Measurements from ENCODE around the gene ACTN3.
A peak's percentile ranks its signal among the peaks of the same experiment; 100 is the strongest.
"Not testable (repeated sequence)": the region's sequence is repeated elsewhere in the genome, so short reads cannot be mapped to it uniquely, and the experiment has no call there.

ACTN3 gene

GRCh38 chr11:66564538-66564937 is 17.8 kb downstream of the ACTN3 start:
- Mint-ChIP-seq H3K27ac (no peak overlapping the region), H3K36me3 (ENCODE audit: low read depth) (no peaks in the 10 kb centered on the region), H3K9me3 (no peaks in the 10 kb centered on the region), H3K4me1 (ENCODE audit: low read depth) (peaks cover 13% of the 10 kb centered on the region), H3K27me3 (peaks cover 41% of the 10 kb centered on the region), H3K4me3 (no peak overlapping the region)
- intact Hi-C loops (cut with micrococcal nuclease), result no loop called here

GRCh38 chr11:66564984-66565383 is 18.3 kb downstream of the ACTN3 start:
- no peak overlapping the region for H3K27ac Mint-ChIP-seq
- peaks cover 11% of the 10 kb centered on the region for H3K4me1 Mint-ChIP-seq (ENCODE audit: low read depth)
- peaks cover 38% of the 10 kb centered on the region for H3K27me3 Mint-ChIP-seq
- H3K9me3 Mint-ChIP-seq, result no peaks in the 10 kb centered on the region
- no peak overlapping the region for H3K4me3 Mint-ChIP-seq
- intact Hi-C loops (cut with micrococcal nuclease), result no loop called here
- no peaks in the 10 kb centered on the region for H3K36me3 Mint-ChIP-seq (ENCODE audit: low read depth)

GRCh38 chr11:66566221-66566620 is 19.5 kb downstream of the ACTN3 start:
- Mint-ChIP-seq H3K27ac (no peak overlapping the region), H3K27me3 (peaks cover 30% of the 10 kb centered on the region), H3K4me1 (ENCODE audit: low read depth) (peaks cover 11% of the 10 kb centered on the region), H3K9me3 (no peaks in the 10 kb centered on the region), H3K4me3 (no peak overlapping the region), H3K36me3 (ENCODE audit: low read depth) (no peaks in the 10 kb centered on the region)
- intact Hi-C loops (cut with micrococcal nuclease), result no loop called here

DNA sequence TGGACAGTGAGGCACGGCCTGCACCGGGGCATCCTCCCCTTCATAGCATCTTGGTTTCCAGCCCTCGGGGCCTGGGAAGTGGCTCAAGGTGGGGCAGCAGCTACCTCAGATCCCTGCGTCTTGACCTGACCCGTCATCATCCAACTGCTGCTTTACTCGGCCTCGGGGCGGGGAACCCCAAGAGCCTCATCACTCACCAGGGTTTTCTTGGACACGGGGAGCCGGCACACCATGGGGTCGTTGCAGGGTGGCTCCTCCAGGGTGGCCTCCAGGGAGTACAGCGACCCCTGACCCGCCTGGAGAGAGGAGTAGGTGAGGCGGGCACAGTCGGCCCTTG is 21.1 kb downstream of the ACTN3 start:
- no peak overlapping the region for H3K27ac Mint-ChIP-seq
- H3K36me3 Mint-ChIP-seq (ENCODE audit: low read depth), result no peaks in the 10 kb centered on the region
- no peaks in the 10 kb centered on the region for H3K9me3 Mint-ChIP-seq
- peak overlapping the region; percentile 72 for H3K4me3 Mint-ChIP-seq
- peaks cover 29% of the 10 kb centered on the region for H3K27me3 Mint-ChIP-seq
- peaks cover 11% of the 10 kb centered on the region for H3K4me1 Mint-ChIP-seq (ENCODE audit: low read depth)
- intact Hi-C loops (cut with micrococcal nuclease), result no loop called here

DNA sequence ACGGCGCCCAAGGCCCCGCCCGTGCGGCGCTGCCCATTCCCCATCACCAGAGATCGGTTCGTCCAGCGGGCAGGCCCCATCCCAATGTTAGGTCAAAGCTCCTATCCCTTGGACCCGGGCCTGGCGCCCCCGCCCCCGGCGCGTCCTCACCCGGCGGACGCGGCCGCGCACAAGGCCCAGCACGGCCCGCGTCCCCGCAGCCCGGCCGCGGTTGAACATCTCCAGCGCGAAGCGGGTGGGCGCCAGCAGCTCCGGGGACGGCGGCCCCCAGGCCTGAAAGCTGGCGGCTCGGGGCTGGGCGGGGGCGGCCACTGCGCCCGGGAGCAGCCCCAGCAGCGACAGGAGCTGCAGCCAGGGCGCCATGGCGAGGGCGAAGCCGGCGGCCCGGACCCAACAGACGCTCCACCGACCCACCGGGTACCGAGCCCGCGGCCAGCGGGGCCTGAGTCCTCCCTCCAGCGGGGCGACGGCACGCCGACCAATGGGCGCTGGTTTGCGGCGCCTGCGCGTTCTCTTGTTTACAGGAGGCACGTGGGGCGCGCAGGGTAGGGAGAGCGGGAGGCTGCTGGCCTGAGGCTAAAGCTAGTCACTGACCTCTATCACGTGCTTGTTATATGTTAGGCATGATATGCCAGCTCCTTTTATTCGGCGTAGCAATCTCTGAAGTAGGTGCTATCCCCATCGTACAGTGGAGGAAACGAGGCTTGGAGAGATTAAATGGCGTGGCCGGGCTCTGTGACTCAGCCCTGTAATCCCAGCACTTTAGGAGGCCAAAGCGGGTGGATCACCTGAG is 21.6 kb downstream of the ACTN3 start, which contains the start of gene CTSF:
Gene CTSF (minus strand): TSS at position 483 of the 793 bp plus-strand sequence. CDS start 120 bp downstream, at position 363.
- Mint-ChIP-seq H3K9me3 (no peaks in the 10 kb centered on the region), H3K4me1 (ENCODE audit: low read depth) (peaks cover 11% of the 10 kb centered on the region), H3K4me3 (peak within 1 kb of the TSS; percentile 72), H3K36me3 (ENCODE audit: low read depth) (no peaks in the 10 kb centered on the region), H3K27me3 (peaks cover 31% of the 10 kb centered on the region), H3K27ac (no peak within 1 kb of the TSS)
- intact Hi-C loops (cut with micrococcal nuclease), result no loop called here

DNA sequence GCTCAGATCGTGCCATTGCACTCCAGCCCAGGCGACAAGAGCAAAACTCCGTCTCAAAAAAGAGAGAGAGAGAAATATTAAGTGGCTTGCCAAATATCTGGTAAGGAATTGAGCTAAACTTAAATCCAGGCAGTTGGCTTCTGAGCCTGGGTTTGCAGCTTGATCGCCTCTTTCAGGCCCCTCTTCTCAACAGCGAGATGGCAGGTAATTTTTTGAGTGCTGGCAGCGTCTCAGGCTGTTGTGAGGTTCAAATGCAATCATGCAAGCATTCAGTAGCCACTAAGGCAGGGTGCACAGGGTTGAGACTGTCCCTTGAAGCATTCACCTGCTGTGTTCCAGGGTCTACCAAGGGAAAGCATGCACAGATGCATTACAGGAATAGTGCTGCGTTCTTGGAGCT is 22.4 kb downstream of the ACTN3 start:
- intact Hi-C loops (cut with micrococcal nuclease), result no loop called here
- H3K4me1 Mint-ChIP-seq (ENCODE audit: low read depth), result peaks cover 11% of the 10 kb centered on the region
- H3K27me3 Mint-ChIP-seq, result peaks cover 35% of the 10 kb centered on the region
- no peaks in the 10 kb centered on the region for H3K9me3 Mint-ChIP-seq
- no peaks in the 10 kb centered on the region for H3K36me3 Mint-ChIP-seq (ENCODE audit: low read depth)
- no peak overlapping the region for H3K4me3 Mint-ChIP-seq
- no peak overlapping the region for H3K27ac Mint-ChIP-seq

- Mint-ChIP-seq H3K4me1 (ENCODE audit: low read depth) (peaks cover 11% of the 10 kb centered on the region), H3K4me3 (no peak overlapping the region), H3K27me3 (peaks cover 47% of the 10 kb centered on the region), H3K9me3 (no peaks in the 10 kb centered on the region), H3K27ac (no peak overlapping the region), H3K36me3 (ENCODE audit: low read depth) (no peaks in the 10 kb centered on the region)
- intact Hi-C loops (cut with micrococcal nuclease), result no loop called here
These were observed 23.6 kb downstream of the ACTN3 start for GRCh38 chr11:66570079-66570849.

DNA sequence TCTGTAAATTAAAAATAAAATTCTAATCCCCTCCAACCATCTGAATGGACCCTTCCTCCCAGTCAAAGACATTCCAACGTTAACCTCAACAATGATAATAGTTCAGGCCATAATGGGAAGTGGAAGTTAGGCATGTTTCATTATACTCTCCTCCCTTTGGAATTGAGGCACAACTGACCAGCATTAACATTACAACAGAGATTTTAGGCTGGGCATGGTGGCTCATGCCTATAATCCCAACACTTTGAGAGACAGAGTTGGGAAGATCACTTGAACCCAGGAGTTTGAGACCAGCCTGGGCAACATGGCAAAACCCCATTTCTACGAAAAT is 24.1 kb downstream of the ACTN3 start:
- no peak overlapping the region for H3K27ac Mint-ChIP-seq
- intact Hi-C loops (cut with micrococcal nuclease), result no loop called here
- peaks cover 47% of the 10 kb centered on the region for H3K27me3 Mint-ChIP-seq
- peaks cover 11% of the 10 kb centered on the region for H3K4me1 Mint-ChIP-seq (ENCODE audit: low read depth)
- no peaks in the 10 kb centered on the region for H3K9me3 Mint-ChIP-seq
- no peak overlapping the region for H3K4me3 Mint-ChIP-seq
- no peaks in the 10 kb centered on the region for H3K36me3 Mint-ChIP-seq (ENCODE audit: low read depth)

DNA sequence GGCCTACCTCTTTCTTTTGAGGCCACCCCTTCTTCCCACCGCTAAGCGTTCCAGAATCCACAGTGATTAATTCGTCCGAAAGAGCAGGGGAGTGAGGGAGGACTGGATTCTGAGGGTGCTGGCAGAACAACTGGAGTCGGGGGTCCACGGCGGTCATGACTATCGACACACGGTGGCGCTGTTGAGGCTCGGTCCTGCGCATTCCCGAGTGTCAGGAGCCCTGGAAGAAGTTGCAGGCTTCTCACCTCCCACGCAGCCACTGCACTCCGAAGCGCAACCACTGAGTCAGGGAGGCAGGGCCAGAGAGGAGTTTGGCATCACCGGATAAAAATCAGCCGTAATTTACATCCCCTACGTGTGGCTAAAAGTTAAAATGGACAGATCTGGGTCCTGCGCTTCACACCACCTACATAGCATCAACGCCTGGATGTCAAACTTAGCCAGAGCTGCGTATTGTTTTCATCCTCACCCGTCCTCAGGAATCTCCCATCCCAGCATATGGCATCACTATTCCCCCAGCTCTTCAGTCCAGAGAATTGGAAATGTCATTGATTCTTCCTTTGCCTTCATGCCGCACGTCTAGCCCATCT is 32.4 kb downstream of the ACTN3 start:
- intact Hi-C loops (cut with micrococcal nuclease), result loop anchor here (1.0 kb wide), 1 partner anchor 99 kb away; no protein-coding TSS in a partner anchor
- Mint-ChIP-seq H3K27ac (no peak overlapping the region), H3K4me1 (ENCODE audit: low read depth) (peaks cover 11% of the 10 kb centered on the region), H3K36me3 (ENCODE audit: low read depth) (no peaks in the 10 kb centered on the region), H3K27me3 (peaks cover 20% of the 10 kb centered on the region), H3K4me3 (no peak overlapping the region), H3K9me3 (peaks cover 17% of the 10 kb centered on the region)

DNA sequence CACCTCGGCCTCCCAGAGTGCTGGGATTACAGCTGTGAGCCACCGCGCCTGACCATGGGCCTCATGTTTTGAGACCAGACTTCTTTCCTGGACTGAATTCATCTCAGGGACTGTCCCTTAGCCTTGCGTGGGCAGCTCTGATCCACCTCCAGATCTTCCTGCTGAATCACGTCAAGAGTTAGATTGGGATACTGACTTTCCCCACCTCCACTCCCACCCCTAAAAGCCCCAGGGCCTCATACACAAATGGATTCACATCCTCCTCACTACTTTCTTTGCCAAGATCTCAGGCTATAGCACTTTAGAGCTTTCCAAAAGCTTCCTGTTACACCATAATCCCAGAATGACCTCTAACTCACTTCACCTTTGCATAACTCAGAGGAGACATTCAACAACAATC is 34.1 kb downstream of the ACTN3 start:
- H3K9me3 Mint-ChIP-seq, result peaks cover 17% of the 10 kb centered on the region

DNA sequence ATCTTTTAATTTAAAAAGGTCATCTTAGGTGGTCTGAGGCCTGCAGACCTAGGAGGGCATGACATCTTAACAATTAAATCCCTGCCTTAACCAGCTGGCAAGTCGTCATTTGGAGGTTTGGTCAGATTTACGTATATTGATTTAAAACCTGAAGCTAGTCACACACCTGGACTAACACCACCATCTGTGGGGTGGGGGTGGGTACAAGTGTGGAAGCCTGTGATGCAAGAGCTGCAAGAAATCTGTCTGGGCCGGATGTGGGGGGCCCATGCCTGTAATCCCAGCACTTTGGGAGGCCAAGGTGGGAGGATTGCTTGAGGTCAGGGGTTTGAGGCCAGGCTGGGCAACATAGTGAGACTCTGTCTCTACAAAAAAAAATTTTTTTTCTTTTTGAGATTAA is 34.6 kb downstream of the ACTN3 start:
- peaks cover 17% of the 10 kb centered on the region for H3K9me3 Mint-ChIP-seq
- no peak overlapping the region for H3K4me3 Mint-ChIP-seq
- H3K27ac Mint-ChIP-seq, result no peak overlapping the region

More for the DNA sequence above, 34.1 kb downstream of the ACTN3 start:
- H3K27ac Mint-ChIP-seq, result no peak overlapping the region
- no peaks in the 10 kb centered on the region for H3K36me3 Mint-ChIP-seq (ENCODE audit: low read depth)
- peaks cover 11% of the 10 kb centered on the region for H3K4me1 Mint-ChIP-seq (ENCODE audit: low read depth)
- no peak overlapping the region for H3K4me3 Mint-ChIP-seq
- peaks cover 15% of the 10 kb centered on the region for H3K27me3 Mint-ChIP-seq
- intact Hi-C loops (cut with micrococcal nuclease), result no loop called here

GRCh38 chr11:66582565-66583147 is 36.0 kb downstream of the ACTN3 start:
- intact Hi-C loops (cut with micrococcal nuclease); H3K27ac Mint-ChIP-seq; H3K36me3 Mint-ChIP-seq (ENCODE audit: low read depth); H3K4me3 Mint-ChIP-seq: not testable (repeated sequence)
- peaks cover 17% of the 10 kb centered on the region for H3K27me3 Mint-ChIP-seq
- peaks cover 11% of the 10 kb centered on the region for H3K4me1 Mint-ChIP-seq (ENCODE audit: low read depth)
- H3K9me3 Mint-ChIP-seq, result peaks cover 17% of the 10 kb centered on the region

More for the DNA sequence above, 34.6 kb downstream of the ACTN3 start:
- H3K27me3 Mint-ChIP-seq, result peaks cover 15% of the 10 kb centered on the region
- intact Hi-C loops (cut with micrococcal nuclease), result no loop called here
- peaks cover 11% of the 10 kb centered on the region for H3K4me1 Mint-ChIP-seq (ENCODE audit: low read depth)
- no peaks in the 10 kb centered on the region for H3K36me3 Mint-ChIP-seq (ENCODE audit: low read depth)

- H3K4me1 Mint-ChIP-seq (ENCODE audit: low read depth); H3K36me3 Mint-ChIP-seq (ENCODE audit: low read depth); H3K27ac Mint-ChIP-seq; intact Hi-C loops (cut with micrococcal nuclease); H3K4me3 Mint-ChIP-seq: not testable (repeated sequence)
- H3K9me3 Mint-ChIP-seq, result peaks cover 17% of the 10 kb centered on the region
- peaks cover 13% of the 10 kb centered on the region for H3K27me3 Mint-ChIP-seq
These were observed 38.7 kb downstream of the ACTN3 start for GRCh38 chr11:66585447-66585846.

GRCh38 chr11:66586136-66586535 is 39.4 kb downstream of the ACTN3 start:
- intact Hi-C loops (cut with micrococcal nuclease), result no loop called here
- Mint-ChIP-seq H3K27ac (no peak overlapping the region), H3K4me1 (ENCODE audit: low read depth) (no peaks in the 10 kb centered on the region), H3K9me3 (peaks cover 17% of the 10 kb centered on the region), H3K36me3 (ENCODE audit: low read depth) (no peaks in the 10 kb centered on the region), H3K4me3 (no peak overlapping the region), H3K27me3 (peaks cover 15% of the 10 kb centered on the region)
